SK-N-SH treated with all-trans-retinoic acid at 6 μM for 48 hours (cell line): ENCODE data around the gene CABLES1.

Experiments
- ATAC-seq: fragments of 200-7000 bp; cut with Tn5 transposase; 3 replicates; pipeline ENCODE4 v1.9.1; 2020; ENCODE audit warnings: mild to moderate bottlenecking, moderate library complexity
- ARNTL ChIP-seq: fragments of 450-650 bp; formaldehyde crosslinking; IDR thresholded peaks from 2 replicates; pipeline ENCODE4 v1.5.0; 2020; ENCODE audit warnings: low read depth, mild to moderate bottlenecking, moderate library complexity, borderline replicate concordance
- BACH2 ChIP-seq: fragments of 250-450 bp; sonication (Bioruptor Pico); IDR thresholded peaks from 2 replicates; pipeline ENCODE4 v1.9.0; 2021; ENCODE audit warnings: mild to moderate bottlenecking, borderline replicate concordance
- CSDC2 ChIP-seq: fragments of 250-450 bp; sonication (Bioruptor Pico); IDR thresholded peaks from 2 replicates; pipeline ENCODE4 v1.5.0; 2020; ENCODE audit warnings: mild to moderate bottlenecking, moderate library complexity
- CSRNP3 ChIP-seq: fragments of 250-450 bp; sonication (Bioruptor Pico); IDR thresholded peaks from 2 replicates; pipeline ENCODE4 v1.5.1; 2021; ENCODE audit warnings: mild to moderate bottlenecking, moderate library complexity
- ISL1 ChIP-seq: fragments of 250-450 bp; sonication (Bioruptor Pico); IDR thresholded peaks from 2 replicates; pipeline ENCODE4 v2.1.2; 2022; ENCODE audit warnings: mild to moderate bottlenecking, moderate library complexity
- OSR1 ChIP-seq: fragments of 250-450 bp; sonication (Bioruptor Pico); IDR thresholded peaks from 2 replicates; pipeline ENCODE4 v1.8.0; 2022; ENCODE audit warnings: moderate library complexity, mild to moderate bottlenecking, inconsistent platforms
- PATZ1 ChIP-seq: fragments of 250-450 bp; sonication (Bioruptor Pico); IDR thresholded peaks from 2 replicates; pipeline ENCODE4 v1.8.0; 2020; ENCODE audit warnings: mild to moderate bottlenecking, moderate library complexity, borderline replicate concordance
- POU6F1 ChIP-seq: fragments of 250-450 bp; sonication (Bioruptor Pico); IDR thresholded peaks from 2 replicates; pipeline ENCODE4 v1.8.0; 2021; ENCODE audit warnings: low read depth, mild to moderate bottlenecking, moderate library complexity, borderline replicate concordance
- PPARA ChIP-seq: fragments of 250-450 bp; sonication (Bioruptor Pico); IDR thresholded peaks from 2 replicates; pipeline ENCODE4 v1.5.0; 2020; ENCODE audit warnings: mild to moderate bottlenecking, borderline replicate concordance
- SNAI2 ChIP-seq: fragments of 250-450 bp; sonication (Bioruptor Pico); IDR thresholded peaks from 2 replicates; pipeline ENCODE4 v1.5.0; 2020; ENCODE audit warnings: mild to moderate bottlenecking, moderate library complexity
- TCF4 ChIP-seq: fragments of 250-450 bp; sonication (Bioruptor Pico); IDR thresholded peaks from 2 replicates; pipeline ENCODE4 v1.8.0; 2021; ENCODE audit warnings: mild to moderate bottlenecking, moderate library complexity, borderline replicate concordance
- TOX ChIP-seq: fragments of 250-450 bp; sonication (Bioruptor Pico); IDR thresholded peaks from 2 replicates; pipeline ENCODE4 v1.8.0; 2021; ENCODE audit warnings: mild to moderate bottlenecking, moderate library complexity, borderline replicate concordance
- ZC3H10 ChIP-seq: fragments of 250-450 bp; sonication (Bioruptor Pico); IDR thresholded peaks from 2 replicates; pipeline ENCODE4 v1.5.1; 2021; ENCODE audit warnings: mild to moderate bottlenecking, moderate library complexity
- ZFP3 ChIP-seq: fragments of 250-450 bp; sonication (Bioruptor Pico); IDR thresholded peaks from 2 replicates; pipeline ENCODE4 v1.5.0; 2020; ENCODE audit warnings: mild to moderate bottlenecking, moderate library complexity
- ZNF565 ChIP-seq: fragments of 450-650 bp; formaldehyde crosslinking; conservative IDR thresholded peaks from 2 replicates; pipeline ENCODE4 v1.5.0; 2020; ENCODE audit warnings: low read depth, mild to moderate bottlenecking, moderate library complexity
- ZNF70 ChIP-seq: fragments of 450-650 bp; formaldehyde crosslinking; IDR thresholded peaks from 2 replicates; pipeline ENCODE4 v1.5.0; 2020; ENCODE audit warnings: mild to moderate bottlenecking, moderate library complexity
- ZNF8 ChIP-seq: fragments of 450-650 bp; formaldehyde crosslinking; IDR thresholded peaks from 2 replicates; pipeline ENCODE4 v1.5.0; 2020; ENCODE audit warnings: mild to moderate bottlenecking, moderate library complexity
- TF ChIP-seq, protein P1 (sequence below): fragments of 250-450 bp; sonication (Bioruptor Pico); IDR thresholded peaks from 2 replicates; pipeline ENCODE4 v1.5.0; 2020; ENCODE audit warnings: mild to moderate bottlenecking, moderate library complexity

CABLES1 gene

GRCh38 chr18:23277399-23277798 is 142.1 kb downstream of the CABLES1 start (continued):
- TF ChIP-seq POU6F1 (CRISPR knock-in tag) (no peak), BACH2 (no peak), ZNF565 (CRISPR knock-in tag) (no peak), SNAI2 (CRISPR knock-in tag) (no peak), ZC3H10 (no peak), PPARA (CRISPR knock-in tag) (no peak), TOX (CRISPR knock-in tag) (no peak), OSR1 (CRISPR knock-in tag) (no peak), ZFP3 (CRISPR knock-in tag) (no peak), CSRNP3 (CRISPR knock-in tag) (no peak)

DNA sequence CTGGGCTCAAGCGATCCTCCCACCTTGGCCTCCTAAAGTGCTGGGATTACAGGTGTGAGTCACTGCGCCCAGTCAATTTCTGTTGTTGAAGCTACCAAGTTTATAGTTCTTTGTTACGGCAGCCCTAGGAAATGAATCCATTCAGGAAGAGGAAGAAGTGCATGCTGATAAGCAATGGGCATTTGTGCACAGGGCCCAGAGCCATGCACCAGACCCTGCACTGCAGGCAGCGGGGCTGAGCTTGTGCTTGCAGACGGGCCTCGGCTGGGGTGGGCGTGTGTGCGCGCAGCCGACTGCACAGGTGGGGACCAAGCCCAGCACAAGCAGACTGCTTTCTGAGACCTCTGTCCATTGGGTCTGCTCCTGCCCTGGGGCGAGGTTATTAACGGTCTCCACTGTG is 144.6 kb downstream of the CABLES1 start:
- TF ChIP-seq ZNF8 (CRISPR knock-in tag), result no peak

GRCh38 chr18:23280844-23281243 is 145.6 kb downstream of the CABLES1 start:
- ATAC-seq, result no peak
- TF ChIP-seq ZC3H10 (no peak), ZNF70 (CRISPR knock-in tag) (no peak), OSR1 (CRISPR knock-in tag) (no peak), PATZ1 (CRISPR knock-in tag) (no peak), TCF4 (CRISPR knock-in tag) (no peak), TOX (CRISPR knock-in tag) (no peak), POU6F1 (CRISPR knock-in tag) (no peak), ZNF8 (CRISPR knock-in tag) (no peak), CSDC2 (CRISPR knock-in tag) (no peak), ISL1 (CRISPR knock-in tag) (no peak), ARNTL (CRISPR knock-in tag) (no peak)
- TF ChIP-seq, protein P1, sequence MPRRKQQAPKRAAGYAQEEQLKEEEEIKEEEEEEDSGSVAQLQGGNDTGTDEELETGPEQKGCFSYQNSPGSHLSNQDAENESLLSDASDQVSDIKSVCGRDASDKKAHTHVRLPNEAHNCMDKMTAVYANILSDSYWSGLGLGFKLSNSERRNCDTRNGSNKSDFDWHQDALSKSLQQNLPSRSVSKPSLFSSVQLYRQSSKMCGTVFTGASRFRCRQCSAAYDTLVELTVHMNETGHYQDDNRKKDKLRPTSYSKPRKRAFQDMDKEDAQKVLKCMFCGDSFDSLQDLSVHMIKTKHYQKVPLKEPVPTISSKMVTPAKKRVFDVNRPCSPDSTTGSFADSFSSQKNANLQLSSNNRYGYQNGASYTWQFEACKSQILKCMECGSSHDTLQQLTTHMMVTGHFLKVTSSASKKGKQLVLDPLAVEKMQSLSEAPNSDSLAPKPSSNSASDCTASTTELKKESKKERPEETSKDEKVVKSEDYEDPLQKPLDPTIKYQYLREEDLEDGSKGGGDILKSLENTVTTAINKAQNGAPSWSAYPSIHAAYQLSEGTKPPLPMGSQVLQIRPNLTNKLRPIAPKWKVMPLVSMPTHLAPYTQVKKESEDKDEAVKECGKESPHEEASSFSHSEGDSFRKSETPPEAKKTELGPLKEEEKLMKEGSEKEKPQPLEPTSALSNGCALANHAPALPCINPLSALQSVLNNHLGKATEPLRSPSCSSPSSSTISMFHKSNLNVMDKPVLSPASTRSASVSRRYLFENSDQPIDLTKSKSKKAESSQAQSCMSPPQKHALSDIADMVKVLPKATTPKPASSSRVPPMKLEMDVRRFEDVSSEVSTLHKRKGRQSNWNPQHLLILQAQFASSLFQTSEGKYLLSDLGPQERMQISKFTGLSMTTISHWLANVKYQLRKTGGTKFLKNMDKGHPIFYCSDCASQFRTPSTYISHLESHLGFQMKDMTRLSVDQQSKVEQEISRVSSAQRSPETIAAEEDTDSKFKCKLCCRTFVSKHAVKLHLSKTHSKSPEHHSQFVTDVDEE (CRISPR knock-in tag), result no peak

More for the DNA sequence above, 144.6 kb downstream of the CABLES1 start:
- ATAC-seq, result no peak
